DOHH2 (cell line): ENCODE results near the gene PSMB10.

Experiments used
- H3F3A ChIP-seq: fragments of 200-600 bp; sonication (generic), shearing (Covaris generic); 2 replicates; pipeline ENCODE4 v1.6.0; 2016; ENCODE audit warnings: antibody characterized with exemption, mild to moderate bottlenecking; ENCODE audit not compliant: control insufficient read depth, insufficient read depth
- H3K27ac ChIP-seq: fragments of 200-600 bp; sonication (generic); 2 replicates; pipeline ENCODE4 v1.5.1; 2014; ENCODE audit warnings: low read depth, mild to moderate bottlenecking, low read length, moderate library complexity
- H3K27me3 ChIP-seq: fragments of 200-600 bp; sonication (generic); 2 replicates; pipeline ENCODE4 v1.6.1; 2014; ENCODE audit warnings: mild to moderate bottlenecking, low read length, mixed read lengths; ENCODE audit not compliant: control insufficient read depth
- H3K36me3 ChIP-seq: fragments of 200-600 bp; sonication (generic); 2 replicates; pipeline ENCODE4 v1.6.1; 2014; ENCODE audit warnings: mild to moderate bottlenecking, low read length, moderate library complexity, mixed read lengths; ENCODE audit not compliant: control insufficient read depth
- H3K4me1 ChIP-seq: fragments of 200-600 bp; sonication (generic); 2 replicates; pipeline ENCODE4 v1.6.1; 2014; ENCODE audit warnings: mild to moderate bottlenecking, low read length, mixed read lengths; ENCODE audit not compliant: control insufficient read depth
- H3K4me2 ChIP-seq: fragments of 200-600 bp; sonication (generic); 2 replicates; pipeline ENCODE4 v1.6.0; 2014; ENCODE audit warnings: mild to moderate bottlenecking, low read length, moderate library complexity
- H3K4me3 ChIP-seq: fragments of 200-600 bp; sonication (generic); 2 replicates; pipeline ENCODE4 v1.5.1; 2014; ENCODE audit warnings: mild to moderate bottlenecking, low read length, mixed read lengths
- H3K79me2 ChIP-seq: fragments of 200-600 bp; sonication (generic); 2 replicates; pipeline ENCODE4 v1.6.1; 2014; ENCODE audit warnings: mild to moderate bottlenecking, low read length, mixed read lengths; ENCODE audit not compliant: control insufficient read depth
- H3K9me2 ChIP-seq: fragments of 200-600 bp; sonication (generic); replicated peaks from 2 replicates; pipeline ENCODE4 v1.6.1; 2014; ENCODE audit warnings: mild to moderate bottlenecking, low read length, mixed read lengths; ENCODE audit not compliant: control insufficient read depth
- H3K9me3 ChIP-seq: fragments of 200-600 bp; sonication (generic); 2 replicates; pipeline ENCODE4 v1.6.1; 2014; ENCODE audit warnings: antibody characterized with exemption, low read length, mixed read lengths; ENCODE audit not compliant: control insufficient read depth, insufficient read depth
- H4K20me1 ChIP-seq: fragments of 200-600 bp; sonication (generic); 2 replicates; pipeline ENCODE4 v1.6.0; 2014; ENCODE audit warnings: low read depth, mild to moderate bottlenecking, antibody characterized with exemption, low read length, moderate library complexity; ENCODE audit not compliant: control insufficient read depth, insufficient read depth
- CTCF ChIP-seq: fragments of 200-600 bp; sonication (generic); IDR thresholded peaks from one replicate; pipeline ENCODE4 v1.5.1; 2014; ENCODE audit warnings: antibody characterized with exemption, mild to moderate bottlenecking, low read depth, low read length; ENCODE audit not compliant: poor library complexity, severe bottlenecking
- EZH2phosphoT487 ChIP-seq: fragments of 200-600 bp; sonication (generic); IDR thresholded peaks from 2 replicates; pipeline ENCODE4 v1.6.1; 2017; ENCODE audit warnings: borderline replicate concordance, mild to moderate bottlenecking, antibody characterized with exemption, low read length, moderate library complexity, mixed read lengths

PSMB10 gene

GRCh38 chr16:67950335-67950843 lies 13.7 kb upstream of the PSMB10 start:
- Histone ChIP-seq H3K4me1 (no peaks in the 10 kb centered on the region), H3K27me3 (no peaks in the 10 kb centered on the region), H3K4me3 (no peak overlapping the region), H3K9me3 (no peaks in the 10 kb centered on the region), H3K4me2 (no peak overlapping the region), H3K27ac (no peak overlapping the region), H3K79me2 (no peaks in the 10 kb centered on the region), H3K9me2 (no peaks in the 10 kb centered on the region), H4K20me1 (no peaks in the 10 kb centered on the region), H3K36me3 (no peaks in the 10 kb centered on the region; the same call in 1 of the 2 replicates), H3F3A (no peaks in the 10 kb centered on the region)
- no peak for TF ChIP-seq CTCF
- TF ChIP-seq EZH2phosphoT487: no peak

- no peaks in the 10 kb centered on the region; the same call in 1 of the 2 replicates for H3K36me3 ChIP-seq
Observed at GRCh38 chr16:67949645-67950044, 13.0 kb upstream of the PSMB10 start.

GRCh38 chr16:67948015-67948414 lies 11.4 kb upstream of the PSMB10 start:
- H4K20me1 ChIP-seq: no peaks in the 10 kb centered on the region
- no peaks in the 10 kb centered on the region for H3K9me3 ChIP-seq
- no peaks in the 10 kb centered on the region for H3K9me2 ChIP-seq
- H3K4me1 ChIP-seq: no peaks in the 10 kb centered on the region
- TF ChIP-seq CTCF (no peak), EZH2phosphoT487 (no peak)
- H3K79me2 ChIP-seq: no peaks in the 10 kb centered on the region
- H3K36me3 ChIP-seq: no peaks in the 10 kb centered on the region; the same call in 1 of the 2 replicates
- H3K27ac ChIP-seq: no peak overlapping the region
- no peaks in the 10 kb centered on the region for H3F3A ChIP-seq
- H3K27me3 ChIP-seq: no peaks in the 10 kb centered on the region
- no peak overlapping the region for H3K4me2 ChIP-seq
- H3K4me3 ChIP-seq: no peak overlapping the region

More at GRCh38 chr16:67949645-67950044, 13.0 kb upstream of the PSMB10 start:
- H3K9me2 ChIP-seq: no peaks in the 10 kb centered on the region
- no peaks in the 10 kb centered on the region for H3K4me1 ChIP-seq
- no peak overlapping the region for H3K4me2 ChIP-seq
- H3K4me3 ChIP-seq: no peak overlapping the region
- H4K20me1 ChIP-seq: no peaks in the 10 kb centered on the region
- no peak overlapping the region for H3K27ac ChIP-seq
- TF ChIP-seq CTCF (no peak), EZH2phosphoT487 (no peak)
- no peaks in the 10 kb centered on the region for H3F3A ChIP-seq
- H3K27me3 ChIP-seq: no peaks in the 10 kb centered on the region
- no peaks in the 10 kb centered on the region for H3K9me3 ChIP-seq
- H3K79me2 ChIP-seq: no peaks in the 10 kb centered on the region
